GM23248 (cell line): ENCODE results near the gene EZR. TPM values are rescaled to one million over a fixed set of nuclear protein-coding genes. Genes with fewer than 3 reads are reported as not detected.

Experiments used
- DNase-seq: peaks from one replicate; pipeline ENCODE4 v3.0.0-alpha.2; 2015
- H2AFZ ChIP-seq: fragments of 200-600 bp; sonication (generic); 2 replicates; pipeline ENCODE4 v1.6.1; 2016; ENCODE audit warnings: antibody characterized with exemption
- H3F3A ChIP-seq: fragments of 200-600 bp; sonication (generic); 2 replicates; pipeline ENCODE4 v1.6.1; 2016; ENCODE audit warnings: mild to moderate bottlenecking, antibody characterized with exemption, mixed run types; ENCODE audit not compliant: insufficient read depth
- H3K27ac ChIP-seq: fragments of 200-600 bp; sonication (generic); 2 replicates; pipeline ENCODE4 v1.5.1; 2016; ENCODE audit warnings: mild to moderate bottlenecking
- H3K27me3 ChIP-seq: fragments of 200-600 bp; sonication (generic); replicated peaks from 2 replicates; pipeline ENCODE4 v1.6.1; 2016; ENCODE audit warnings: mild to moderate bottlenecking; ENCODE audit not compliant: insufficient read depth
- H3K36me3 ChIP-seq: fragments of 200-600 bp; sonication (generic); 2 replicates; pipeline ENCODE4 v1.6.1; 2016; ENCODE audit warnings: low read depth, mild to moderate bottlenecking
- H3K4me1 ChIP-seq: fragments of 200-600 bp; sonication (generic); 2 replicates; pipeline ENCODE4 v1.6.1; 2016; ENCODE audit warnings: mild to moderate bottlenecking; ENCODE audit not compliant: insufficient read depth
- H3K4me2 ChIP-seq: fragments of 200-600 bp; sonication (generic); one replicate; pipeline ENCODE4 v1.6.1; 2016; ENCODE audit warnings: mild to moderate bottlenecking; ENCODE audit not compliant: unreplicated experiment
- H3K4me3 ChIP-seq: fragments of 200-600 bp; sonication (generic); 2 replicates; pipeline ENCODE4 v1.5.1; 2016; ENCODE audit warnings: mild to moderate bottlenecking
- H3K79me2 ChIP-seq: fragments of 200-600 bp; sonication (generic); 2 replicates; pipeline ENCODE4 v1.6.1; 2016; ENCODE audit warnings: mild to moderate bottlenecking; ENCODE audit not compliant: insufficient read depth
- H3K9ac ChIP-seq: fragments of 200-600 bp; sonication (generic); 2 replicates; pipeline ENCODE4 v1.6.1; 2016; ENCODE audit warnings: mild to moderate bottlenecking
- H3K9me2 ChIP-seq: fragments of 200-600 bp; sonication (generic); 2 replicates; pipeline ENCODE4 v1.6.1; 2016; ENCODE audit warnings: mixed run types, mild to moderate bottlenecking, moderate library complexity; ENCODE audit not compliant: insufficient read depth
- H3K9me3 ChIP-seq: fragments of 200-600 bp; sonication (generic); one replicate; pipeline ENCODE4 v1.6.1; 2017; ENCODE audit warnings: low read depth
- H4K20me1 ChIP-seq: fragments of 200-600 bp; sonication (generic); 2 replicates; pipeline ENCODE4 v1.6.0; 2016; ENCODE audit not compliant: insufficient read depth
- EZH2 ChIP-seq: fragments of 200-600 bp; sonication (generic); IDR thresholded peaks from 2 replicates; pipeline ENCODE4 v1.6.1; 2018; ENCODE audit warnings: antibody characterized with exemption, mild to moderate bottlenecking; ENCODE audit not compliant: insufficient read depth, poor library complexity, severe bottlenecking
- EZH2phosphoT487 ChIP-seq: fragments of 200-600 bp; sonication (generic); IDR thresholded peaks from 2 replicates; pipeline ENCODE4 v1.6.1; 2018; ENCODE audit warnings: antibody characterized with exemption, moderate library complexity, mild to moderate bottlenecking, low read depth; ENCODE audit not compliant: insufficient read depth
- WGBS, 2 experiments: methylation state at CpG; one replicate each; pipeline ENCODE4 v1.1.6; 2015 to 2017; ENCODE audit warnings: low lambda C conversion rate in 2 of 2, low coverage in 1 of 2; ENCODE audit errors: missing lambda C conversion rate in 2 of 2; 5-methylcytosine and 5-hydroxymethylcytosine counted together
- in situ Hi-C: fragments of 300-500 bp; cut with MboI; formaldehyde crosslinking; loops from 2 replicates; pipeline ENCODE4 v1.15.0; 2020
- polyA plus RNA-seq: library from polyadenylated mRNA; unstranded; fragments of >200 nt; fragmentation: Nextera tagmentation; extraction: Ambion mirVana; gene quantifications from 2 replicates; pipeline ENCODE4 v1.2.1, GENCODE V29; 2016
- total RNA-seq: library from RNA; depleted of rRNA; stranded (reverse); fragments of >200 nt; shearing (Covaris generic); gene quantifications from 2 replicates; pipeline ENCODE4 v1.2.3, GENCODE V29; 2014

EZR gene
- total and polyA plus RNA-seq, 2 experiments from 2014 or later = 52.4 to 65.2 TPM

- Histone ChIP-seq H3F3A (peaks cover 10% of the 10 kb centered on the region), H4K20me1 (no peaks in the 10 kb centered on the region), H3K4me1 (peaks cover 13% of the 10 kb centered on the region), H3K9me2 (no peaks in the 10 kb centered on the region), H3K4me2 (no peak overlapping the region), H2AFZ (no peak overlapping the region), H3K4me3 (no peak overlapping the region), H3K27ac (no peak overlapping the region), H3K9me3 (no peaks in the 10 kb centered on the region), H3K36me3 (peaks cover 23% of the 10 kb centered on the region; the same call in 1 of the 2 replicates), H3K79me2 (no peaks in the 10 kb centered on the region), H3K9ac (no peak overlapping the region), H3K27me3 (no peaks in the 10 kb centered on the region)
- WGBS, 2 experiments = 88% methylated on average over 21 of the region's 21 CpGs
- TF ChIP-seq EZH2 (no peak), EZH2phosphoT487 (no peak)
- in situ Hi-C loops = no loop called here
- no peak for DNase-seq
These were observed 48.4 kb downstream of the EZR start for GRCh38 chr6:158770533-158771330.

- Histone ChIP-seq H4K20me1 (no peaks in the 10 kb centered on the region), H3F3A (peaks cover 10% of the 10 kb centered on the region), H3K9me2 (no peaks in the 10 kb centered on the region), H3K27ac (no peak overlapping the region), H3K36me3 (peaks cover 17% of the 10 kb centered on the region; the same call in 1 of the 2 replicates), H3K4me3 (no peak overlapping the region), H3K9me3 (no peaks in the 10 kb centered on the region), H3K9ac (no peak overlapping the region), H3K4me1 (peaks cover 13% of the 10 kb centered on the region), H3K79me2 (no peaks in the 10 kb centered on the region), H3K27me3 (no peaks in the 10 kb centered on the region), H2AFZ (no peak overlapping the region), H3K4me2 (no peak overlapping the region)
- in situ Hi-C loops = no loop called here
- TF ChIP-seq EZH2 (no peak), EZH2phosphoT487 (no peak)
- no peak for DNase-seq
- 95 to 97% methylated on average over 18 of the region's 18 CpGs for WGBS, 2 experiments
These were observed 49.3 kb downstream of the EZR start for GRCh38 chr6:158769771-158770432.

GRCh38 chr6:158769234-158769770 lies 49.9 kb downstream of the EZR start:
- no peak overlapping the region for H2AFZ ChIP-seq
- H3K9ac ChIP-seq = no peak overlapping the region
- H3K36me3 ChIP-seq = peaks cover 17% of the 10 kb centered on the region; the same call in 1 of the 2 replicates
- no peaks in the 10 kb centered on the region for H3K79me2 ChIP-seq
- no peak for TF ChIP-seq EZH2phosphoT487
- TF ChIP-seq EZH2 = no peak
- no peaks in the 10 kb centered on the region for H3K27me3 ChIP-seq
- in situ Hi-C loops = no loop called here
- no peaks in the 10 kb centered on the region for H3K9me2 ChIP-seq
- 98 to 99% methylated on average over 12 to 13 of the region's 13 CpGs for WGBS, 2 experiments
- H3K9me3 ChIP-seq = no peaks in the 10 kb centered on the region
- peaks cover 13% of the 10 kb centered on the region for H3K4me1 ChIP-seq
- no peaks in the 10 kb centered on the region for H4K20me1 ChIP-seq
- no peak overlapping the region for H3K27ac ChIP-seq
- H3K4me3 ChIP-seq = no peak overlapping the region
- DNase-seq = no peak
- peaks cover 10% of the 10 kb centered on the region for H3F3A ChIP-seq
- H3K4me2 ChIP-seq = no peak overlapping the region

GRCh38 chr6:158768436-158768835 lies 50.7 kb downstream of the EZR start:
- peaks cover 12% of the 10 kb centered on the region for H3K4me1 ChIP-seq
- no peak overlapping the region for H3K27ac ChIP-seq
- in situ Hi-C loops = no loop called here
- no peaks in the 10 kb centered on the region for H3K9me3 ChIP-seq
- H3K9ac ChIP-seq = no peak overlapping the region
- no peaks in the 10 kb centered on the region for H4K20me1 ChIP-seq
- H3K9me2 ChIP-seq = no peaks in the 10 kb centered on the region
- H3F3A ChIP-seq = peaks cover 4% of the 10 kb centered on the region
- H3K4me3 ChIP-seq = no peak overlapping the region
- 97 to 100% methylated on average over 8 of the region's 8 CpGs for WGBS, 2 experiments
- no peaks in the 10 kb centered on the region for H3K27me3 ChIP-seq
- no peak overlapping the region for H2AFZ ChIP-seq
- no peak for DNase-seq
- no peak overlapping the region for H3K4me2 ChIP-seq
- peaks cover 17% of the 10 kb centered on the region; the same call in 1 of the 2 replicates for H3K36me3 ChIP-seq
- TF ChIP-seq EZH2 = no peak
- no peak for TF ChIP-seq EZH2phosphoT487
- no peaks in the 10 kb centered on the region for H3K79me2 ChIP-seq
